Mesendoderm (in vitro differentiated cells): ENCODE measurements around the gene RFX4.

ENCODE experiments used
- DNase-seq: peaks from one replicate; pipeline ENCODE4 v3.0.0; 2013
- H2AK5ac ChIP-seq: 2 replicates; pipeline ENCODE4 v1.6.1; 2013; ENCODE audit warnings: low read length, inconsistent platforms
- H2BK120ac ChIP-seq: 2 replicates; pipeline ENCODE4 v1.6.1; 2013; ENCODE audit warnings: low read depth, mild to moderate bottlenecking, low read length, moderate library complexity, mixed read lengths
- H2BK15ac ChIP-seq: replicated peaks from 2 replicates; pipeline ENCODE4 v1.6.1; 2013; ENCODE audit warnings: low read depth, mild to moderate bottlenecking, moderate library complexity
- H2BK5ac ChIP-seq: 2 replicates; pipeline ENCODE4 v1.6.1; 2013; ENCODE audit warnings: low read length, inconsistent platforms
- H3K18ac ChIP-seq: 2 replicates; pipeline ENCODE4 v1.6.1; 2013; ENCODE audit warnings: mild to moderate bottlenecking, low read length, mixed read lengths
- H3K23ac ChIP-seq: one replicate; pipeline ENCODE4 v1.6.1; 2013; ENCODE audit warnings: low read length
- H3K27ac ChIP-seq: 2 replicates; pipeline ENCODE4 v1.5.1; 2013; ENCODE audit warnings: low read depth, mild to moderate bottlenecking, inconsistent platforms, low read length, moderate library complexity
- H3K27me3 ChIP-seq: 2 replicates; pipeline ENCODE4 v1.6.1; 2013; ENCODE audit warnings: low read length, control low read depth, mild to moderate bottlenecking, inconsistent platforms; ENCODE audit not compliant: insufficient read depth, poor library complexity
- H3K36me3 ChIP-seq: 2 replicates; pipeline ENCODE4 v1.6.1; 2013; ENCODE audit warnings: low read length, inconsistent platforms; ENCODE audit not compliant: control insufficient read depth, insufficient read depth
- H3K4ac ChIP-seq: one replicate; pipeline ENCODE4 v1.6.1; 2013; ENCODE audit warnings: low read depth, mild to moderate bottlenecking, low read length, moderate library complexity
- H3K4me1 ChIP-seq: 2 replicates; pipeline ENCODE4 v1.6.1; 2013; ENCODE audit warnings: low read depth, low read length, inconsistent platforms; ENCODE audit not compliant: control insufficient read depth
- H3K4me2 ChIP-seq: 2 replicates; pipeline ENCODE4 v1.6.1; 2013; ENCODE audit warnings: low read length
- H3K4me3 ChIP-seq: 2 replicates; pipeline ENCODE4 v1.5.1; 2013; ENCODE audit warnings: mild to moderate bottlenecking, low read length
- H3K56ac ChIP-seq: one replicate; pipeline ENCODE4 v1.6.1; 2013; ENCODE audit warnings: low read length
- H3K79me1 ChIP-seq: 2 replicates; pipeline ENCODE4 v1.6.1; 2013; ENCODE audit warnings: low read length, inconsistent platforms
- H3K79me2 ChIP-seq: 2 replicates; pipeline ENCODE4 v1.6.1; 2013; ENCODE audit warnings: mild to moderate bottlenecking, low read length; ENCODE audit not compliant: control insufficient read depth, insufficient read depth
- H3K9ac ChIP-seq: 2 replicates; pipeline ENCODE4 v1.6.1; 2013; ENCODE audit warnings: low read length, inconsistent platforms
- H4K5ac ChIP-seq: one replicate; pipeline ENCODE4 v1.6.1; 2013; ENCODE audit warnings: low read length
- H4K8ac ChIP-seq: one replicate; pipeline ENCODE4 v1.6.1; 2013; ENCODE audit warnings: low read depth, mild to moderate bottlenecking, control low read depth, low read length, moderate library complexity
- WGBS: extraction: QIAGEN DNeasy Blood & Tissue Kit; methylation state at CpG from one replicate; pipeline ENCODE4 v1.1.7; 2013; ENCODE audit warnings: low lambda C conversion rate, missing lambda C conversion rate; ENCODE audit not compliant: insufficient coverage; ENCODE audit errors: extremely low coverage; 5-methylcytosine and 5-hydroxymethylcytosine counted together

Gene RFX4

GRCh38 chr12:106747973-106748436, 165.2 kb downstream of the RFX4 start:
- no peak overlapping the region for H3K4me3 ChIP-seq
- no peak overlapping the region for H4K8ac ChIP-seq
- H3K9ac ChIP-seq = no peak overlapping the region
- H3K79me2 ChIP-seq = no peaks in the 10 kb centered on the region
- H2AK5ac ChIP-seq = no peak overlapping the region
- H3K27ac ChIP-seq = no peak overlapping the region
- no peak overlapping the region for H3K4ac ChIP-seq
- H3K27me3 ChIP-seq = no peaks in the 10 kb centered on the region
- H2BK5ac ChIP-seq = no peak overlapping the region
- DNase-seq = no peak
- no CpG with 5 or more reads among the region's 3 CpGs for WGBS
- no peak overlapping the region for H3K23ac ChIP-seq
- no peaks in the 10 kb centered on the region for H3K36me3 ChIP-seq
- no peak overlapping the region for H2BK15ac ChIP-seq
- H3K4me1 ChIP-seq = peaks cover 1% of the 10 kb centered on the region
- H3K4me2 ChIP-seq = no peak overlapping the region
- H3K79me1 ChIP-seq = no peaks in the 10 kb centered on the region
- no peak overlapping the region for H2BK120ac ChIP-seq
- no peak overlapping the region for H4K5ac ChIP-seq
- no peak overlapping the region for H3K56ac ChIP-seq
- H3K18ac ChIP-seq = no peak overlapping the region

DNA sequence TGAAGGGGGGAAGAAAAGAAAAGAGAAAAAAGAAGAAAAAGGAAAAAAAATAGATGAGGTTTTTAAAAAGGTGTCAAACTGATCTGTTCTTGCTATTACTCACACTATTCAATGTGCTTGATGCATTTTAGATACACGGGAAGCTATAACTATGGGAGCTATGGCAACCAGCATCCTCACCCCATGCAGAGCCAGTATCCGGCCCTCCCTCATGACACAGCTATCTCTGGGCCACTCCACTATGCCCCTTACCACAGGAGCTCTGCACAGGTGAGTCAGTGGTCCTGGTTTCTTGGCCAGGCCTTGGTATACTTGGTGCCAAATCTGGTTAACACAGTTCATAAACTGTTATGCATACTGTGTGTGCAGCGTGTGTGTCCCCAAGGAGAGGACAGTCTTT, 167.7 kb downstream of the RFX4 start:
- no peaks in the 10 kb centered on the region for H3K36me3 ChIP-seq
- H4K5ac ChIP-seq = no peak overlapping the region
- no peak overlapping the region for H2AK5ac ChIP-seq
- no peaks in the 10 kb centered on the region for H3K79me2 ChIP-seq
- H3K56ac ChIP-seq = no peak overlapping the region
- no peak overlapping the region for H3K9ac ChIP-seq
- H2BK120ac ChIP-seq = no peak overlapping the region
- no peaks in the 10 kb centered on the region for H3K4me1 ChIP-seq
- no peak overlapping the region for H3K18ac ChIP-seq
- H3K4me3 ChIP-seq = no peak overlapping the region
- H3K27me3 ChIP-seq = no peaks in the 10 kb centered on the region
- H3K27ac ChIP-seq = no peak overlapping the region
- no peak overlapping the region for H4K8ac ChIP-seq
- H3K23ac ChIP-seq = no peak overlapping the region
- H2BK15ac ChIP-seq = no peak overlapping the region
- no peak for DNase-seq
- no peak overlapping the region for H2BK5ac ChIP-seq
- H3K4ac ChIP-seq = no peak overlapping the region
- WGBS = no CpG with 5 or more reads among the region's 3 CpGs
- no peaks in the 10 kb centered on the region for H3K79me1 ChIP-seq
- H3K4me2 ChIP-seq = no peak overlapping the region

- H4K5ac ChIP-seq = no peak overlapping the region
- H3K4me3 ChIP-seq = no peak overlapping the region
- no peak overlapping the region for H3K4me2 ChIP-seq
- H3K23ac ChIP-seq = no peak overlapping the region
- no peaks in the 10 kb centered on the region for H3K79me1 ChIP-seq
- H3K56ac ChIP-seq = no peak overlapping the region
- no peak overlapping the region for H4K8ac ChIP-seq
- H3K27ac ChIP-seq = no peak overlapping the region
- H3K4me1 ChIP-seq = no peaks in the 10 kb centered on the region
- no peak overlapping the region for H2BK5ac ChIP-seq
- H3K9ac ChIP-seq = no peak overlapping the region
- WGBS = no CpG with 5 or more reads among the region's 7 CpGs
- H3K27me3 ChIP-seq = no peaks in the 10 kb centered on the region
- no peaks in the 10 kb centered on the region for H3K36me3 ChIP-seq
- H3K79me2 ChIP-seq = no peaks in the 10 kb centered on the region
- H3K18ac ChIP-seq = no peak overlapping the region
- no peak overlapping the region for H2AK5ac ChIP-seq
- H2BK120ac ChIP-seq = no peak overlapping the region
- H2BK15ac ChIP-seq = no peak overlapping the region
- no peak for DNase-seq
- H3K4ac ChIP-seq = no peak overlapping the region
These were observed 170.7 kb downstream of the RFX4 start for GRCh38 chr12:106753526-106753925.

- no peak overlapping the region for H2BK5ac ChIP-seq
- no peak for DNase-seq
- no peak overlapping the region for H3K27ac ChIP-seq
- H2BK120ac ChIP-seq = no peak overlapping the region
- no CpG with 5 or more reads among the region's 1 CpG for WGBS
- H3K4me3 ChIP-seq = no peak overlapping the region
- no peak overlapping the region for H2AK5ac ChIP-seq
- no peak overlapping the region for H4K5ac ChIP-seq
- H3K9ac ChIP-seq = no peak overlapping the region
- H3K36me3 ChIP-seq = no peaks in the 10 kb centered on the region
- no peak overlapping the region for H3K18ac ChIP-seq
- H3K79me2 ChIP-seq = no peaks in the 10 kb centered on the region
- no peaks in the 10 kb centered on the region for H3K27me3 ChIP-seq
- no peak overlapping the region for H2BK15ac ChIP-seq
- H3K4me1 ChIP-seq = no peaks in the 10 kb centered on the region
- H3K79me1 ChIP-seq = no peaks in the 10 kb centered on the region
- H3K4me2 ChIP-seq = no peak overlapping the region
- no peak overlapping the region for H3K4ac ChIP-seq
- no peak overlapping the region for H3K56ac ChIP-seq
- no peak overlapping the region for H3K23ac ChIP-seq
- H4K8ac ChIP-seq = no peak overlapping the region
These were observed 171.5 kb downstream of the RFX4 start for GRCh38 chr12:106754331-106754730.

DNA sequence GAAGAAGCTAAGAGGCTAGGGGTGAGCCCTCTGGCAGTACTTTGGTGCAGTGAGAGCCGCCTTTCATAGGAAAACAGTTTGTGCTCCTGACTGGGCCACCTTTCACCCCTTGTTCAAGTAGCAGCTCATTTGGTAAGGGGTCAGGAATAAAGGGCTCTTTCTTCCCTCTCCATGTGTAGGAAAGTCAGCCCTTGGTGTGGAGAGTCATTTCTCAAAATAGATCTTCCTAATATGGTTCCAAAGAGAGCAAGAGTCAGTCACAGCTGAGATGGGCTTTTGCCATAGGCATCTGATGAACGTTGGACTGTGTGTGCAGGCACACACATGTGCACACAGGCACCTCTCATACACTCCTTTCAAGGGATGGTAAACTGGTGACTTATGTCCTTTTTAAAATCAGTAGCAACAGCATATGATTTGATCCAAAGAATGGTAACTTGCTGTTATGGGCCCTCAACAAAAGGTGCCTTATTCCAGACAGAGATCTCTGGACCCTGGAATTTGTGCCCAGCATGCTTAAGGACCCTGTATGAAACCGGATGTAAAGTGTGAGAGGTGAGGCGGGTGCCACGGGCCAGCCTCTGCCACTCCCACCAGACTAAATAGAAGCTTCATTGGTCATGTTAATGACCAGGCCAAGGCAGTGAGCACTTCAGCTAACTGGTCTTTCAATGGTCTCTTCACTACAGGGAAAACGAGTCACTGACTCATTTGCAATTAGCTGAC, 175.0 kb downstream of the RFX4 start:
- no peak overlapping the region for H2BK15ac ChIP-seq
- H4K5ac ChIP-seq = no peak overlapping the region
- H3K18ac ChIP-seq = no peak overlapping the region
- H2BK5ac ChIP-seq = no peak overlapping the region
- H3K79me1 ChIP-seq = no peaks in the 10 kb centered on the region
- H2AK5ac ChIP-seq = no peak overlapping the region
- no peaks in the 10 kb centered on the region for H3K79me2 ChIP-seq
- no peak overlapping the region for H3K4me2 ChIP-seq
- no peak overlapping the region for H3K4me3 ChIP-seq
- no peak overlapping the region for H3K56ac ChIP-seq
- no peak overlapping the region for H4K8ac ChIP-seq
- no peaks in the 10 kb centered on the region for H3K36me3 ChIP-seq
- no peak overlapping the region for H3K23ac ChIP-seq
- no CpG with 5 or more reads among the region's 6 CpGs for WGBS
- no peak overlapping the region for H3K9ac ChIP-seq
- no peaks in the 10 kb centered on the region for H3K27me3 ChIP-seq
- peaks cover 7% of the 10 kb centered on the region for H3K4me1 ChIP-seq
- no peak overlapping the region for H3K27ac ChIP-seq
- H3K4ac ChIP-seq = no peak overlapping the region
- no peak for DNase-seq
- no peak overlapping the region for H2BK120ac ChIP-seq
